NCI-H1105 (cell line): ENCODE data around the gene GALNTL6.
A peak's percentile ranks its signal among the peaks of the same experiment; 100 is the strongest.
"Not testable (repeated sequence)": the region's sequence is repeated elsewhere in the genome, so short reads cannot be mapped to it uniquely, and the experiment has no call there.

Source experiments
- DNase-seq: peaks from one replicate; lab custom pipeline; 2025; lab: John Stamatoyannopoulos, UW

Gene GALNTL6

DNA sequence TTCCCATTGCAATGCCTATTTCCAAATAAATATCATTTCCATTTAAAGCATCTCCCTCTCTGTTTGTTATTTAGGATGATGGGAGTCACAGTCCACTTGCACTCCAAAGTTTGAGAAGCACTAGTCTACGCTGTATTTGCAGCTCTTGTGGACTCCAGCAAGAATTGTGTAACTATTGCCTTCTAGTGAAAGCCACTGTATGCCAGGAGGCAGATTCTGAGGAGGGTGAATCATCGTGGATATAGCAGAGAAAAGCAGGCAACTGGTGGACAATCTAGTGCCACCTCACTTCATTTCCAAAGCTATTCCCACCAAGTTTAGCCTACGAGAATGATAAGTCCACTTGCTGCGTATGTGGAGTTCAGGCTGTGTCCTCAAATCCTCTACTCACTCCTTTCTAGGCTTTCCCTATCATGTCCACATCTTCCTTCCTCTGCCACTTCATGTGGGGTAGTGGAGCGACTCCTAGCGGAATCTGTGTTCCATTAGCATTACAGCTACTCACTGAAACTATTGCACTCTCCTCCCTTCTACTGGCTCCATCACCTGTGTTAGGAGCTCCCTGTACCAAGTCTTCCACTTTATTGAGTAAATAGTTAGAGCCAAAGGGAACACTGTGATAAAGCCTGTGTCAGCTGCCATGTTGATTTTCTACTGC lies 853.6 kb downstream of the GALNTL6 start:
- no peak for DNase-seq

DNA sequence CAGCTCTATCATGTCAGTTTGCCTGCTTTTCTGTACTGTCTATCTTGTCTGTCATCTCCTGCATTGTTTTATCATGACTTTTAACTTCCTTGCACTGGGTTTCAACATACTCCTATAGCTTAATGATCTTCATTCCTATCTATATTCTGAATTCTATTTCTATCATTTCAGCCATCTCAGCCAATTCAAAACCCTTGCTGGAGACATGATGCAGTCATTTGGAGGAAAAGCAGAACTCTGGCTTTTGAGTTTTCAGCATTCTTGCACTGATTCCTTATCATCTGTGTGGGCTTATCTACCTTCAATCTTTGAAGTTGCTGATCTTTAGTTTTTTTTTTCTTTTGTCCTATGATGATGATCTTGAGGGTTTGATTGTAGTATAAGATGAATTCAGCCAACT lies 861.6 kb downstream of the GALNTL6 start:
- DNase-seq = no peak

DNA sequence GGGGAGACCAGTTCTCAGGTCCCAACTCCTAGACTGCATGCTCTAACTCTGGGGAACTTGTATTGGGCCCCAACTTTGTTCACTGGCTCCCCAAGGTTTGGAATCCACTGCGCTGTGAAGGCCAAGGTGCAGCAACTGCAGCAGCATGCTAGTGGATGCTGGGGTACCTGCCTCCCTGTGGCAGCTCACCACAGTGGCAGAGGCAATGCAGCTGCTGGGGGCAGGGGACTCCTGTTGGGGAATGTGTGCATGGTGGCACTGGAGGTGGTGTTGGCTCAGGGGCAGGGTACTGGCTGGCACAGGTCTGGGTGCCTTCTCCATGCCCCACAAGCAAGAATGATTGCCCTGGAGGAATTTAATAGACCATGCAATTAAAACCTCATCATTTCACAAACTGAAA lies 862.0 kb downstream of the GALNTL6 start:
- no peak for DNase-seq

DNA sequence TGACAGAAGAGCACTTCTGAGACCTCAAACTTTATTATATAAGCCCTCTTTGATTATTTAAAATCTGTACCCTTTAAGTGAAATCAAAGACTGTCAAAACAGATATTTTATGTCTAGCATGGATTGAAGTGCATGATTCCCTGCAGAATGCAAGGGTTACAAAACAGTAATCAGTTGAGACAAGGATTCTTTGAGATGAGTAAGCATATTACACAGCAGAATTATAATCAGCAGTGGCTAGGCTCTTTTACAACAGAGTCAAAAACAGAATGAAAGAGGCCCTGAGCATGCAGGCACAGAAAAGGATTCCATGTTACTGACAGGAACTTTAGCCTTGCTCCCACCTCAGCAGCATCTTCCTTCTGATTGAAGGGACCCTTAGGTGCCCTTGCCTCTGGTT lies 867.5 kb downstream of the GALNTL6 start:
- no peak for DNase-seq

DNA sequence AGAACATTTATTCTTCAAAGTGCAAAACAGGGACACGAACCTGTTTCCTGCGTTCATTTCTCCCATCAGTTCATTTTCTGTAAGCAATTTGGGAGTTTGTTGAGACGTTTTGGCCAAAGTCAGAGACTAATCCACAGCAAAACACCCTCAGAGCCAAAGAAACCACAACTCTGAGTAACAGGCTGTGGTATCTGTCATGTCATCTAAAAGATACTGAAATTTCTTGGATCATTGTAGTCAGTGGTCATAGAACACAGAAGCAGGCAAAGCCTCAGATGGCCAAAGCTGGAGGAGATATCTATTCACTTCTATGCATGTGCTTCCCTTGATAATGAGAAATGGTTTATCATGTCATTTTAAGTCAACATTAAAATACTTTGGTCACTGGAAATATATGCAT lies 869.8 kb downstream of the GALNTL6 start:
- DNase-seq = no peak

DNA sequence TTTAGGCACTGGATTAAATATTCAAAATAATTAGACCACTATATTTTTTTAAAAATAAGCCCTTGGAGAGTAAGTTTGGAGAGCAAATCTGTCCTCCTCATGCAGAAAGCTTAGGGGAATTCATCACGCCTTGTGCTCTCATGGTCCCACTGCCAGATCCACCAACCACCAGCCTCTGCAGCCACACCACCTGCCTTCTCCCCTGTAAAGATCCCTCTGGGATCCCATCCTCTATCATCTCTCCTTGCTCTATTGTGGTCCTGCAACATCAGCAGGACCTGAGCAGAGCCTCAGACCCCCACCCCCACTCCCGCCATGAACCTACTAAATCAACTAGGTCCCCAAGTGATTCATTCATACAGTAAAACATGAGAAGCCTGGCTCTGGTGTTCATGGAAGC lies 872.8 kb downstream of the GALNTL6 start:
- no peak for DNase-seq

DNA sequence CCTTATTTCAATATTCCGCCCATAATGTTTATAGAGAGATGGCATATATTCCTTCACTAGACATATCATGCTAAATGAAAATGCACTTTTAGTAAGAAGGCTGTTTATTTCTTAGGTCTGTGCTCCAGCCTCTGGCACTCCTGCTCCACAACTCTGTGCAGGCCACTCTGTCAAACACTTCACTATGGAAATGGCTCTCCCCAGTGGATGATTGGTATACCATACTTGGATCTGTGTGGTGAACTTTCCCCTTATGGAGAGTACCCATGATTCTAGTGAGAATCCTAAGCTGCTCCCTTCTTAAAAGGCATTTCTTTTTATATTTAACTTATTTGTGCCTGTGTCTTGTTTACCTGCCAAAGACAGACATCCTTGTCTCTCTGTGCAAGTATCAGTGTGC lies 875.3 kb downstream of the GALNTL6 start:
- DNase-seq = no peak

DNA sequence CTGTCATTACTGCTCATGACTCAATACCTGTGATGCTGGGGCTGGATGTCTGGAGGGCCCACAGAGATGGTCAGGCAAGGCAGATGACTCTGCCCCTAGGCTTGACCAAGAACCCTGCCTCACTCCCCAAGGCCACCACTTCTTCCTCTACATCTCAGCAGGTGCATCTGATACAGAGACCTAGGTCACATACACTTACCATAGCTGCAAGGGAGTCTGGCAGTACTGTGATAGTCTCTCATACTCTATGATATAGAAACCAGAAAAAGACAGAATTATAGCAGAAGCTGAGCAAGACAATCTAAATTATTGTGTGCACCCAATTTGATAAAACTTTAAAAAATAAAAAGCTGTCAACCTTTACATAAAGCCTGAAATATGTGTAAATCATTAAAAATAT lies 878.3 kb downstream of the GALNTL6 start:
- DNase-seq = no peak

DNA sequence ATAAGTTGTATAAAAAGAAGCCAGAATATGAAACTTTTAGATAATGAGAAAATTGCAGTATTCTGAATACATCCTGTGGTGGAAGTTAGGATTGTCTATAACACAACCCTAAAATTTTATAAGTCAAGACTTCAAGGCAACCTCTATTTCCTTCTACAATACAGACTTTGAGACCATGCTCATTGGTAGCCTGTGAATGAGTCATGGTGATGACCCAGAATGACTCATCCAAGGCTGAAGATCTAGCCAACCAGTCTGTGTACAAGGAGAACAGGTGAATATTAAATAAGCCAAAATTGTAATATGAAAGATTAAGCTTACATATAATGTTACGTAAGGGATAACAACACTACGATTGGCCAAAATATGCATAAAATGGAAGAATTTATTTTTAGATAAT lies 879.5 kb downstream of the GALNTL6 start:
- DNase-seq = no peak

DNA sequence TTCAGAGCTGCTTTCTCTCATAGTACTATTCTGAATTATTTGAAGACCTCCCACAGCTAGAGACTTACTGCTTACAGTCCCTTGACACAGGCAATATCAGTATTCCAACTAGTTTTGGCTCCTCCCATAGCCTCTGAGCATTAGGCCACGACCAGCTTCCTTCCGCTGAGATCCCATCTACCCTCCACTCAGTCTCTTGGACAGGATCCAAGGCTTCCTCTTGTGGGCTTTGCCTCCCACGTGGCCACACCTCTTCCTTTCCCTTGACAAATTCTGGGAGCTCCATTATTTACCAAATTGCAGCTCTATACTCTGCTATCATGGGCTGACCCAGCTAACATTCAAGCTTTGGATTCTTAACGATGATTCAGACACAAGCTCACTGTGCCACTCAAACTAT lies 885.1 kb downstream of the GALNTL6 start:
- no peak for DNase-seq

DNA sequence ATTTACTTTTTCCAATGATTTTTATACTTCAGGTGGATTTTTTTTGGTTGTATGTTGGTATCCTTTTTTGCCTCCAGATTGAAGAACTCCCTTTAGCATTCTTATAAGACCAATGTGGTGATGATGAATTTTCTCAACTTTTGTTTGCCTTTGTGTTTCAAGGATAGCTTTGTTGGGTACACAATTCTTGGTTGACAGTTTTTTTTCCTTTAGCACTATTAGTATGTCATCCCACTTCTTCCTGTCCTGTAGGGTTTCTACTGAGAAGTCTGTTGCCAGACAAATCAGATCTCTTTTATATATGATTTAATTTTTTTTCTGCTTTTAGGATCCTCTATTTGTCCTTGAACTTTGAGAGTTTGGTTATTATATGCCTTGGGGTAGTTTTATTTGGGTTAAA lies 892.4 kb downstream of the GALNTL6 start:
- DNase-seq = no peak

DNA sequence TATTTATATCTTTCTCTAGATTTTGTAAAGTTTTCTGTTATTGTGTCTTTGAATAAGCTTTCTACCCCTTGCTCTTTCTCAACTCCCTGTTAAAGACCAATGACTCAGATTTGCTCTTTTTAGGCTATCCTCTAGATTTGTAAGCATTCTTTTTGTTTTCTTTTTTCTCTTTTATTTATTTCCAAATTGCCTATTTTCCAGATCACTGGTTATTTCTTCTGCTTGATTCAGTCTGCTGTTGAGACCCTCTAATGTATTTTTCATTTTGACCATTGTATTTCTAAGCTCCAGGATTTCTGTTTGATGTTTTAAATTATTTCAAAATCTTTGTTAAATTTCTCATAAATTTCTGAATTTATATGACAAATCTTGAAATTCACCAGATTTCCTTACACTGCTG lies 892.8 kb downstream of the GALNTL6 start:
- no peak for DNase-seq

DNA sequence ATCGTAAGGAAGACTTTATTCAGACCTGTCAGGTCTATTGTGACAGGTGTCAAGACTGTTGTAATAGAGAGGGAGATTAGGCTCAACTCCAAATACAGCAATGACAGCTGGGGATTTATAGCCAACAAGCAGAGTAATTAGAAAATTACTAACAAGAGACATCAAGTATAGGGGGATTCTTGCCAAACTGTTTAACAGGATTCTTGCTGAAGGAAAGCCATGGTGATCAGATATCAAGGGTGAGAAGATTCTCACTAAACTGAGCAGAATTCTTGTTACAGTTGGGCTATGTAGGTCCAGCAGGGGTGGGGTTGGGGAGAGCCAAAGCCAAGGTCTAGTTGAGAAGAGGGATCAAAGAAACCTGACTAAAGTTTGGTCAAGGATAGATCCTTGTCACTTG lies 894.4 kb downstream of the GALNTL6 start:
- DNase-seq = peak; percentile 86

DNA sequence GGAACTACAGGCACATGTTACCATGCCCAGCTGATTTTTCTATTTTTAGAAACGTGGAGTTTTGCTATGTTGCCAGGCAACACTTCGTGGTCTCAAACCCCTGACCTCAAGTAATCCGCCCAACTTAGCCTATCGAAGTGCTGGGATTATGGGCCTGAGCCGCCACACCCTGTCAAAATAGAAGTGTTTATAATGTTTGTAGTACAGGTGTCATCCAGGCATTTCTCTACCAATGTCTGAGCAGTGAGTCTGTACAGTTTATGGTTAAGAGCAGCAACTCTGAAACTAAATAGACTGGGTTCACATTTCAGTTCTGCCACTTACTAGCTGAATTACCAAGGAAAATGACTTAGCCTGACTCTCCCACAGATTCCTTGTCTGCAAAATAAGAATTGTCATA lies 895.0 kb downstream of the GALNTL6 start:
- DNase-seq = peak; percentile 15

DNA sequence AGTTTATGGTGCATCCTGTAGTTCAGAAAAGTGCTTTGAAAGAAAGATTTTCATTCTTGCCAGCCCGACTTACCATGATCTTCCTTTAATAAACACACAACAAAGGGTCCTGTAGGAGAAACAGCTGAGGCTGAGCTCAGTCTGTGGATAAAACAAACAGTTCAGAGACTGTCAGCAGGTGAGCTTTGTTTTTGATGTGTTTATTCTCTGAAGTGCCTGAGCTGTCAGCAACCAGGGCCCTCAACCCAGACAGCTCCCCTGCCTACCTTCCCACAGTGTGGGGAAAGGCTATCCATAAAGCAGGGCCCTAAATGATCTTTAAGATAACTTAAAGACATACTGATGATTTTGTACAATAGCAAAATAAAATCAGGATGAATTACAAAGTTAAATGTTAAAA lies 896.2 kb downstream of the GALNTL6 start:
- peak; percentile 23 for DNase-seq

DNA sequence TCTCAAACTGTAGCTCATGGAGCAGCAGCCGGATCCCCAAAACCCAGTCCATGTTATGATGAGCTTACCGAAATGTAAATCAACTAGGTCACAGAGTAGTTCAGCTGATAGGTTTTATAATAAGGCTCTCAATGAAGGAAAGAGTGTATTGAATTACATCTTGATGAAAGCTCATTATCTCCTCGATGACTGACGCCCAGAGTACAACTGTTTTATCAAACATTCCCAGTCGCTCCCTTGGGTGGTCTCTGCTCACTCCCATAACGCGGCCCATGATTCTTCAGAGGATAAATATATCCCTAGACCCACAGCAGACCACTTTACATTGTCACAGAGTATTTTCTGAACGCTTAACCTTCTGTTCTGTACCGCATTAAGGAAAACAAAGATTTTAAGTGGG lies 903.1 kb downstream of the GALNTL6 start:
- no peak for DNase-seq

DNA sequence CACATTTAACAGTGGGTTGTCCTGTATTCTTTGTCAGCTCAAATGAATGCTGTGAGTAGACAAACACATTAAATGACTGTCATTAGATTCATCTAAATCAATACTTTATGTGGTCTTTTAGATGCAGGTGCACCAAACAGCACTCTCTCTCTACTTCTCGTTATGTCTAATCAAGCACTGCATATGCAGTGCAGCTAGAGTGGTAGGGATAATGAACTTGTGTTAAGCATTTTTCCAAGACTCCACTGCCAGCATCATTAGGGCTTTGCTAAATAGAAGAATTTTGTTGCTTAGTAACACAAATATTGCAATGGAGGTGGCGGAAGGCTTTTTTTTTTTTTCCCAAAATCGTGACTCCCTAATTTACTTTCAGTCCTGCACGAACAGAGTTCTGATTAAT lies 908.5 kb downstream of the GALNTL6 start:
- peak; percentile 45 for DNase-seq

DNA sequence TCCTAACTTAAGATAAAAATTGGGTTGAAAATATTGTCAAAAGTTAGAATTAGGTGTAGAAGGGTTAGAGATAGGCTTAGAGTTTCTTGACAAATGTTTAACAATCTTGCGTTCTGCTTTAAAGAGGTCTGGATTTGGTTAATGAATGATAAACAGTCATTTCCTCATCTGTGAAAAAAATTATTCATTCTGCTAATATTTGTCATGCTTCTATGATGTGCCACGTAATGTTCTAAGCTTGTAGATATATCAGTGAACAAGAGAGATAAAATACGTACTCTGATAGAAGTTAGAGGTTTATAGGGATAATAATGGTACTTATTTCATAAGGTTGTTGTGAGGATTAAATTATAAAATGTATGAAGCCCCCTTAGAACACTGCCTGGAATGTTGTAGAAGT lies 912.4 kb downstream of the GALNTL6 start:
- DNase-seq = no peak

DNA sequence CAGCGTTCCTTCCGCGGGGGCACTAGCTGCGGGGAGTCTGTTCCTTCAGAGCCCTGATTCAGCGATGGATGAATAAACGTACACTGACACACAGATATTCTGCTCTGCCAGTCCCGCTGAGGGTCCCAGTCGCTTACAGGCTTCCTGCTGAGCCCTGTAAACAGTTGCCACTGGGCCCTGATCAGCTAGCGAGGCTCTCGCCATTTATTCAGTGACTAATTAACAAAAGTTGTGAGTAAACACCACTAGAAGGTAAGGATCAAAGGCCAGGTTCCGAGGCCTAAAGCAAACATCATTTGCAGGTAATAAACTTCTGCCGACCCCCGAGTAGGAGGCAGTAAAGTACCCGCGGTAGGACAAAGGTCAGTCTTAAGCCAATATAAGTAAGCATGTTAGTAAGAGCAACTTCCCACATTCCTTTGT lies 912.8 kb downstream of the GALNTL6 start:
- no peak for DNase-seq

DNA sequence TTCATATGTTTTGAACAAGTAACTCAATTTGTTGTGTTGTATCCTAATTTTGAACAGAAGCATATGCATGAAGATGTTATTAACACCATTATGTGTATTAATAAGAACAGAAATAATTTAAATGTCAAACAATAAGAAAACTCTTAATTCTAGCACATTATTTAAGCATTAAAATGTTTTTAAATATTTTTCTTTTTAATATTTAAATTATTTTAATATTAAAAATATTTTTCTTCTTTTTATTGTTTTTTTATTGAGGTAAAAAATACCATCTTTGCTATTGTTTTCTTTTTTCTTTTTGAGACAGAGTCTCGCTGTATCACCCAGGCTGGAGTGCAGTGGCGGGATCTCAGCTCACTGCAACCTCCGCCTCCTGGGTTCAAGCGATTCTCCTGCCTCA lies 914.4 kb downstream of the GALNTL6 start:
- no peak for DNase-seq

DNA sequence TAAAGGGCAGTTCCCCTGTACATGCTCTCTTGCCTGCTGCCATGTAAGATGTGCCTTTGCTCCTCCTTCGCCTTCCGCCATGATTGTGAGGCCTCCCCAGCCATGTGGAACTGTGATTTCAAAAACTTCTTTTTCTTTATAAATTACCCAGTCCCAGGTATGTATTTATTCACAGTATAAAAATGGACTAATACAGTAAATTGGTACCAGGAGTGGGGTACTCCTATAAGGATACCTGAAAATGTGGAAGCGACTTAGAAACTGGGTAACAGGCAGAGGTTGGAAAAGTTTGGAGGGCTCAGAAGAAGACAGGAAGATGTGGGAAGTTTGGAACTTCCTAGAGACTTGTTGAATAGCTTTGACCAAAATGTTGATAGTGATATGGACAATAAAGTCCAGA lies 920.4 kb downstream of the GALNTL6 start:
- not testable (repeated sequence) for DNase-seq

DNA sequence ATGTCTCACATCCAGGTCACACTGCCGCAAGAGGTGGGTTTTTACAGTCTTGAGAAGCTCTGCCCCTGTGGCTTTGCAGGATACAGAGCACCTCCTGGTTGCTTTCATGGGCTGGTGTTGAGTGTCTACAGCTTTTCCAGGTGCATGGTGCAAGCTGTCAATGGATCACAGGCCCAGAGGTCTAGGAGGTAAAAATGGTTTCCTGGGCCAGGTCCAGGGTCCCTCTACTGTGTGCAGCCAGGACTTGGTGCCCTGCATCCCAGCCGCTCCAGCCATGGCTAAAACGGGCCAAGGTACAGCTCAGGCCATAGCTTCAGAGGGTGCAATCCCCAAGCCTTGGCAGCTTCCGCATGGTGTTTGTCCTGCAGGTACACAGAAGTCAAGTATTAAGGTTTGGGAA lies 921.4 kb downstream of the GALNTL6 start:
- DNase-seq = no peak

DNA sequence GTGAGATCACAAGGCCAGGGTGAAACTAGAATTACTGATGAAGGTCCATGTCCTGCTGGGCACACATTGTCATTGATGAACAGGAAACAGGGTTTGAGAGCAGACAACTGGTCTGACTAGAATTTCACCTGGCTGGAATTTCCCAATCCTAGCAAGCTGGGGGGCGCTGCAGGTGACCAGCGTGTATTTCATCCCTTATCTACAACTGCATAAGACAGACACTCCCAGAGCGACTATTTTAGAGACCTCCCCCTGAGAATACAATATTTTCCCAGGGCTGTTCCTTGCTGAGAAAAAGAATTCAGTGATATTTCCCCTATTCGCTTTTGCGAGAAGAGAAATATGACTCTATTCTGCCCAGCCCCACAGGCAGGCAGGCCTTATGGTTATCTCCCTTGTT lies 922.8 kb downstream of the GALNTL6 start:
- no peak for DNase-seq

DNA sequence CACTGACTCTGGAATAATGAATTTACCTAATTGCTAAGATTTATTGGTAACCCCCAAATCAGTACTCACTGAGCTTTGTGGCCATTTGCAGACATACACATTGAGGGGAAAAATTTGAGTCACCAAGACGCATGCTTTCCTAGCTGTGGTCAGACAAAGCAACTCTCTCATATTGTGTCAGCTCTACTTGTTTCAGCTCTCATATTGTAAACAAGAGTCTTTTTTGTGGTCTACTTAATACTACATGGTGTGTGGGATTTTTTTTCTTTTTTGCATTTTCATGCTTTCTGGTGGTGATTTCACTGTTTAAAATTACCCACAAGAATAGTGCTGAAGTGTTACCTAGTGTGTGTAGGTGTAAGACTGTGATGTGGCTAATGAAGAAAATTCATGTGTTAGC lies 927.2 kb downstream of the GALNTL6 start:
- DNase-seq = no peak

DNA sequence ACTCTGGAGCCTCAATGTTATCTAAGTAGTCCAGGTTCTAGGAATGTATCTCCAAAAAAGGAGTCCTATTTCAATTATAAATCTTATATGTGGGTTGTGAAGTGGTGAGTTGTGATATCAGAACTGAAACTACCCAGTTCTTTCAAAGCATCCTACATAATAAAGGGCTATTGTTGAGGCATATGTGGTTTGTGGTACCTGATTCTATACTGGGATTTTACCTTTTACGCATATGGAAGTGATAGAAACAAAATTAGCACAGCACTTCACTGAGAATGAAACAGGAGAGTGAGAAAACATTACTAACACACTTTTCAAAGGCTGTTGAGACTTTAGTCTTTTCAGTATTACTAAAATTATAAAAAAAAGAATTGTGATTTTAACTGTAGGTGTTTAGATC lies 937.7 kb downstream of the GALNTL6 start:
- no peak for DNase-seq
